GM19438 (cell line): Measurements from ENCODE around the gene DQX1.

Source experiments
- ATAC-seq: cut with Tn5 transposase; IDR thresholded peaks from one replicate; pipeline ENCODE4 v1.9.1; 2021; ENCODE audit warnings: low read depth; ENCODE audit not compliant: unreplicated experiment

DQX1 gene

DNA sequence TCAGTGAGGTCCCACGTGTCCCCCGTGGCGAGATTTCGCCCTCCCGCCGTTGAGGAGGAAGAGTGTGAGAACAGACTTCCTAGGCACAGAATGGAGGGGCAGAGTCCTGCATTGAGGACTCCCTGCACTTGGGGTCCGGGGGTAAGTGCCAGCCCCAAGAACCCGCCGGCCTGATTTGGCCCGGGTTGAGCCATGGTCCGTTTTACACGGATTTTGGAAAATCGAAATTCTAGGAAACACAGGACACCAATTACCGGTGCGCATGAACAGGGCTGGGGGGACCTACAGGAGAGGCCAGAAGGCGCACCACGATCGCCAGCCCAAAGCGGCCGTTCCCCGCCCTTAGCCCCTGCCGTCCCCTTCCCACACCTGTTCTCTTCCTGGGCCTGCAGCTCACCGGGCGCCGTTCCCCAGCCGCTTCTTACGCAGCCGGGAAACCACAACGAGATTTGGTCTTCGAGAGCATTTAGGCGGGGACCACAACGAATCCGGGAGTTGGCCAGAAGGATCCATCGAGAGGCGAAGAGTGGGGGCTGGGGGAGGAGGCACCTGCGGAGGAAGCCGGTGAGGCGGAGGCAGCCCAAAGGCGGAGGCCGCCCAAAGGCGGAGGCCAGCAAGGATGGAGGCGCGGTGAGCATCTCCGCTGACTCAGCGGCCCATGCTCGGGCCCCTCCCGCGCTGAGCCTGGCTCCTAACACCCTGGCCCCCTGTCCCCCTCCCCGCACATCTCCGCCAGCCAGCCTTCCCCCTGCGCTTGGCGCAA lies 12.2 kb downstream of the DQX1 start:
- no peak for ATAC-seq

DNA sequence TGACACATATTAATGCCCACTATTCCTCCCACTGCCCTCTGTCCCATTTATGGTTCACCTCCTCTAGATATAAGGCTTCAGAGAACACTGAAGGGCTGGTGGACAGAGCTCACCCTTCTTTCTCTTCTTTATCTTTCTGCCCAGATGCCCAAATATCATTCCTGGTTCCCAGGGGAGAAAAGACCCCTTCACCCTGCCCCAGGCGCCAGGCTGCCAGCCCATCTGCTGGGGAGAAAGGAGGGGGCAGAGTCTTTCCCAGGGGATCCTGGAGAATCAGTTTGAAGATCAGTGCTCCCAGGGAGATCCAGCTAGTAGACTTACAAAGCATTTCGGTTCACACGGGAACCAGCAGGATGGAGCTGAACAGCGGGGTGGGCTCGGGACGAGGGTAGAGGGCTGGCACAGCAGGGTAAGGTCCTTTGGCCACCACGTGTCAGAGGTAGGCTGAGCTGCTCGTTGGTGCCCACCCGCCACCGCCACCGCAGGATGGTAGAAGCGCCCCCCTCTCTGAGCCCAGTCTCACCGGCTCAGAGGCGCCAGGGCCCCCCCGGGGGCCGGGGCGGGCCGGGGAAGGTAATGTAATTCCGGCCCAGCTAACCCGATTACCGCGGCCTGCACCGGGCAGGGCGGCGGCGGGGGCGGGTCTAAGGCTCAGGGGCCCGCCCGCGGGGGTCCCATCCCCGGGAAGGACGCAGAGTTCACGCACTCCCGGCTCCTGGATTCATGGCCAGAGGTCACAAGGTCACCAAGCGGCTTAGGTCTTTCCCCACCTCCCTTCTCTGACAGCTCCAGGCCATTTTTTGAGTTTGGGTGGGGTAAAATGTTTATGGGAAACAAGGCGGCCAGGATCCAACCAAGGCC lies 13.1 kb downstream of the DQX1 start:
- ATAC-seq: no peak

DNA sequence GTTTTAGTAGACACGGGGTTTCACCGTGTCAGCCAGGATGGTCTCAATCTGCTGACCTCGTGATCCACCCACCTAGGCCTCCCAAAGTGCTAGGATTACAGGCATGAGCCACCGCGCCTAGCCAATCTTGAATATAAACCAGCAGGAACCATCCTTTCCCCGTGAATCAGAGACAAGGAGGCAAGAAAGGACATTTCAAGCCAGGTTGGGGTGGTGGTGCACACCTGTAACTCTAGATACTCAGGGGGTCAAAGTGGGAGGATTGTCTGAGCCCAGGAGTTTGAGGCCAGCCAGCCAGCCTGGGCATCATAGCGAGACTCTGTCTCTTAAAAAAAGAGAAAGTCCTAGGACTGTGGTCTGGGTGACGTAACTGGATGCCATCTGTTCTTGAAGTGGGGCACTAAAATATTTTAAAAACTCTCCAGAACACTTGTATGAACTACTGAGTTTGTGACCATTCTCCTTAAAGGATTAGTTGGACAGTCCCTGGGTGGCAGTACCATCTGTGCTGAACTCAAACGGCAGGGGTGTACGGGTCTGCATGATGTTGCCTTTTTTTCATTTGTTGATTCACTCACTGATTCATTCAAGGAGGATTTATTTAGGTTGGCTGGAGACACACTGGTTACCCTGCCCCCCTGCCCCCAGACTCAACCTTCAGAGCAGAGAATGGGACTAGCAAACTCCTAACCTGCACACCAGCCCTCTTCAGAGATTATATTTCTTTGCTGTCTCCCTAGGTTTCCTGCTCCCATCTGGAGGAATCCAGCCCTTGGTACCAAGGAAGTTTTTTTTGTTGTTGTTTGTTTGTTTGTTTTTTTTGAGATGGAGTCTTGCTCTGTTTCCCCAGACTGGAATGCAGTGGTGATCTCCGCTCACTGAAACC lies 14.7 kb downstream of the DQX1 start:
- ATAC-seq: no peak

DNA sequence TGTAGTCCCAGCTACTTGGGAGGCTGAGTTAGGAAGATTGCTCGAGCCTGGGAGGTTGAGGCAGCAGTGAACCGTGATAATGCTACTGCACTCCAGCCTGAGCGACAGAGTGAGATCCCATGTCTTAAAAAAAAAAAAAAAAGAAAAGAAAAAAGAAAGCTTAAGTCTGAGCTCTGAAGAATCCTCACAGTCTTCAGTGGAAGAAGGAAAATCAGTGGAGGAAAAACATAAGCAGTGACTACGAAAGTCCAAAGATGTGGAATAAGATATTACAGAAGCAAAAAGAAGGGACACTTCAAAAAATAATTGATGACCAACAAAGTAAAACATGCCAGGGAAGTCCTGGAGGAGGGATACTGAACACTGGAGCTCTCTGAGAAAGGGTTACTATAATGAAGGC lies 15.8 kb downstream of the DQX1 start:
- no peak for ATAC-seq

DNA sequence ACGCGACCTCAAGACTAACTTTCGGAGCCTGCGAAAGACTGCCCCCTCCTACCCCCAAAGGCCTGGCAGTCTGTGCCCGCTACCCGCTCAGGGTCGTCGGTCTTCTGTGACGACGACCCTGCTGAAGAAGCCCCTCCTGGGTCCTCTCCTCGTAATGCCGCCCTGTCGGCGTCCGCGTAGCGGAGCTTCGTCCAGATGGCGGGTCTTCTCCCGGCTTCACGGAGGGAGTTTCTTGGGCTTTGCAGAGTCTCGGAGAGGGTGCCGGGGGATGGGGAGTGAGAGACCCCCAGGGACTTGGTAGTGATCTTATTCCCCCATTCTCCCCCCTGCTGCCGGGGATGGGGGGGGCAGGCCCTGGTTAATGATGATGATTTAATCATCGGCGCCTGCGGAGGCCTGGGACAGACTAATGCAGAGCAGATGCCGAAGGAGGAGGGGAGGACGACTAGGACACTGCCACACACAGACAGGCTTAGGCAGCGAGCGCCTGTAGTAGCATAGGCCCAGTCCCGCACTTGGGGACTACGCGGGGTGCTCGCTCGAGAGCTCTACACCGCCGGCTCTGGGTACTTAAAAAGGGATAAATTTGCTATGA lies 18.0 kb downstream of the DQX1 start:
- peak; percentile 2 for ATAC-seq

DNA sequence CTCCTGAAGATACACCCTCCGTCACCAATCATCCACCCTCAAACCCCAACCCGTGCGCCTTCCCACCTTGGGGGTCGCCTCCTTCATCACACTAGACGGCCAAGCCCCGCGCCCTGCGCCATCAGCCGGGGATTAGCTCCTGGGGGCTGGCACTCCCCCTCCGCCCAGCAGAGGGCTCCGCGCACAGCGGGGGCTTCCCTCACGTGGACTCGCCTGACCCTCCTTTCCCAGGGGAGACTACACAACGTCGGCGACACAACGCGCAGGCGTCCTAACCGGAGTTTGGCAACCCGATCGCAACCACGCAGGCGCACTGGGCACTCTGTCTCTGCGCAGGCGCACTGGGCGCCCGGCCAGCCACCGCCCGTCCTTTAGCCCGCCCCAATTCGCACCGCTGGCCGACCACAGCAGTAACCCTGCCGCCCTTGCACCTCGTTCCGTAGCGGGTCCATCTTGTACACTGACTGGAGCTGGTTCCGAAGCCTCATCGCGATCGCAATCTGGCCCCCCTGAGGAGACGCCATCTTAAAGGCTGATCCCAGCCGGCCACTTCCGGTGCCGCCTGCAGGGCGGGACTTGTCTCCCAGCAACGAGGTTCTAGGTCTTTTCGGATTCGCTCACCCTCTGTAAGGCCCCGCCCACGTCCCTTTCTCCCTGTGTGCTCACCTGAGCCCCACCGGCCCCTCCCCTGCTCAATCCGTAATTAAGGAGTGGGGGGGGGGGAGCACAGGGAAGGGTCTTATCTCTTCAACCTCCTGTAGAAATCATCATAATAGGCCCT lies 18.7 kb downstream of the DQX1 start, which contains the start of gene PCGF1:
Gene PCGF1 (minus strand): TSS at position 551 of the 781 bp plus-strand sequence. CDS start 27 bp downstream, at position 524.
- ATAC-seq: peak; percentile 91

DNA sequence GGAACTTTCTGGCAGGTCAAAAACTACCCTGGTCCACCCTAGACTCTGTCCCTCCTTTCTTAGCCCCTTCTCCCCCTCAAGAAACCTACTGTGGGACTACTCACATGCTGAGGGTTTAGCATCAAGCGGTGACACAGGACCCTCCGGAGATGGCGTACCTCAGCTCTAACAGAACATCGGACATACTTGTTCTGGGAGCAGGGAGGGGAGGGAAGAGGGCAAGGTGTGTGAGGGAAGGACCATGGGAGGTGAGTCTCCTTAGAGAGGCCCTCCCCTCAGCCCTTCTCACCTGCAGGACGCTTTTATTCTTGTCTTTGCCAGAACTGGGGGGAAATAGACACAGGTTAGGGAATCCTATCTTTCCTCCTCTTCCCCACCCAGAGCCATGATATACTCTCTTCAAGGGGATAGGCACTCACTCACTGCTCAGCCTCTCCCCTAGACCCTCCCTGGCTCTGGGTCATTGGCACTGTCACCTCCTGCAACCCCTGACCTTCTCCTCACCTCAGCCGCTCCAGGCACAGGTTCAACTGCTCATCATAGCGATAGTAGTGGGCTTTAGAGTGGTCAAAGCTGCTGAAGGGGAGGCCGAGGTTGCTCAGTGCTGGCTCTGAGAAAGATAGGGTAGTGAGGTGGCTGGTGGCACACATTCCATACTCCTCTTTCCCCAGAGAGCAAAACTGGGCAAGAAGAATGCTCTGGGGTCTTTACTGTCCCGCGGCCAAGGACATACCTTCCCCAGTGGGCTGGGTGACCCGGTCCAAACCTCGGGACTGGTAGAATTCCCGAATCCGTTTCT lies 20.4 kb downstream of the DQX1 start:
- no peak for ATAC-seq

DNA sequence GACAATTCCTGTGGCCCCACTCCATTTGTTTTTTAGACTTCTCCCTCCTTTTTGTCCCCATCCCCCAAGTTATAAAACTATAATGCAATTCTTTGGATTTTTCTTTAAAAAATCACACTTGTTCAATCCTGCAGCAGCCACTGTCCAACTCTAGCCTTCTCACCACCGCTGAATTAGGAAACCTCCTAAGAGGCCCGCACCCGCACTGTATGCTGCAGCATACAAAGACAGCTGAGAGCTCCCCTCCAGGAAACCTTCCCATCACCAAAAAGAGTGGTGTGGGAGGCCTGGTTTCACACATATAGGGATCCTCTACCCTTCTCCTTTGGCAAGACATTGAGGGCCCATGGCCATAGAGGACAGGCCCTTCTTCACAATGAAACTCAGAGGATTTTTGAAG lies 21.4 kb downstream of the DQX1 start:
- ATAC-seq: no peak

DNA sequence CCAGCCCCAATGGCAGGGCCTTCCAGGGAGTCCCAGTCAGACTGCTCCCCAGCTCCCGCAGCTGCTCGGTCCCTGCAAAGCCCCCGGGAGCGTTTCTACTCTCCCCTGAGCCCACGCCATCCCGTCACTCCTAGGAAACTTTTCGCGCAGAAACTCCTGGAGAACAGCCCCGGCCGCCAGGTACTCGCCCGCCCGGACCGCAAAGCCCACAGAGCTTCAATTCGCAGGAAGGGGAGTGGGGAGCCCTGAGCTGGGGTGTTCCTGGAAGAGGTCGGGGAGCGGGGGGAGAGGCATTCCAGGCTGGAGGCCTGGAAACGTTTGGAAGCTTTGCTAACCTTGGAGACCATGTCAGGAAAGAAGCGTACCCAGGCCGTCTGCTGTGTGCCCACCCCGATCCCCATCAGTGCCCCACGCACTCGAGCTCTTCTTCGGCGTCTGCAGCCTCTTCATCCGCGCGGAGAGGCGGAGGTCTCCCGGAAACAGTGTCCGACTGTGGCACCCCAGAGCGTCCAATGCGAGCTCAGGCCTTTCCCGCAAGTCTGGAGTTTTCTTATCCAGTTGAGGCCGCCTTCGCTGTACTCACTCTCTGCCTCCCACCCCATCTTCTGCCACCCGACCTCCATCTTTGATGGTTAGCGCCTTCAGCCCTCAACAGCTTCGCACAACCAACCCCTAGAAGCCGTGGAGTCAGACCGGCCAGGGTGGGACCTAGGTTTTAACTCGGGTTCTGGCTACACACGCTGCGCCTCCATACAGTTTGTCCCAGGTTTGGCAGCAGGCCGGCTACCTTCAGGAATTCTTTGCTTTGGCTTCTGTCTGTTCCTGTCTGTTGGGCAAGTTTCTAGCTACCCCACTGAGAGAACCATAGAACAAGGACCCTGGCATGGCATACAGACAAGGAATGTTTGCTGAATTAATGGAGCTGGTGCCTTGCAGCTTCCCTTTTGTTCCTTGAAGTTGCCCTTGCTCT lies 22.2 kb downstream of the DQX1 start:
- ATAC-seq: no peak

DNA sequence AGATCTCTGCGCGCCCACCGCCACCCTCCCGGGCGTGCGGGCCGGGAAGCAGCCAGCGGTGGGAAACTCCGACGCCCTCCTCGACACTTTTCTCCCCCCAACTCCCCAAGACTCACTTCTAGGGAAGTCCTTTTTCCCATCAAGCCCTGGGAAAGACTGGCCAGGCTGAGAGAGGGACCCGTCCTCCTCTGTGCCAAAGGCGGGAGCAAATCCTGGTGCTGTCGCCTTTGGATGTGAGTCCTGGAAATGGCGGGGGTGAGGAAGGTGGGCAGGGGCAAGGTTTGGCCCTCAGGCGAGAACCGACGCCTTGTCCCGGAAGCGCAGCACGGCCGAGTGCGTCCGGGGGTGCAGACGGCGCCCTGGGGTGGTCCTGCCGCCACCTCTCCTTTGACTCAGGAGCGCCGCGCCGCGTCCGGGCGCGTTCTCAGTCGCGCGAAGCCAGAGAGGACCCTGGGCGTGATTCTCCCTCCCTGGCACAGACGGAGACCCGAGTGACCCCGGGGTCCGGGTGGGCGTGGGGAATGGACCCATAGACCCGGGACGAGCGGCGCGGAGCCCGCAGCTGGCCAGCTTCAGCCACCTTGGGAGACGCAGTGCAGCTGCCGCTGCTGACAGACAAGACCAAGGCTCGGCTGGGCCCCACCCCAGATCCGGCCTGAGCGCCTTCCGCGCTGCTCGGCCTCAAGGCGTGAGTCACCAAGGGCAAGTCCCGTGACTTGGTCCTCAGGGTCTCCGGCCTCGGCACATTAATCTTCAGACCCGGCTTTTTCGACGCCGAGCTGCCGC lies 23.1 kb downstream of the DQX1 start:
- peak; percentile 41 for ATAC-seq

DNA sequence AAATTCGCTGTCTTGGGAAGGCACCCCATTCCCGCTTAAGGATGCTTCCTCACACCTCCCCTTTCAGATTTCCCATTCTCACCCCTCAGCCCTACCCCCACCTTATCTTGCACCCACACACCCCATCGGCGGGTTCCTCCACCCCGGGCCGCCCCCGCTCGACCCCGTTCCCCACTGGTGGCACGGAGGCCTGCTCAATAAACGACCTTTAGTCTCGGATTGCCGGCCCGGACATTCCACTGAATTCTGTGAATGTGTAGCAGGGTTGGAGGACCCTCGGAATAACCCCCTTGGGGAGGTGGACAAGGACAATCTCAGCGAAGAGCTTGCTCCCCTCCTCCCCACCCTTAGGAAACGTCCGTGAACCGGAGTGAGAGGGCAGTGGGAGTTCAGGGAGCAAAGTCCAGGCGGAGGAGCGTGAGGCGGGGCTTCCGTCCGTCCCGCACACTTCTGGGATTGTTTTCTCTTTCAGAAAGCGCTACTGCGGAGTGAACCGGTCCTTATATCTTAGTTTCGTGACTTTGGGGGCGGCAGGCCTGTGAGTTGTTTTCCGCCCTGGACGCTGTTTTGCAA lies 23.8 kb downstream of the DQX1 start:
- no peak for ATAC-seq

DNA sequence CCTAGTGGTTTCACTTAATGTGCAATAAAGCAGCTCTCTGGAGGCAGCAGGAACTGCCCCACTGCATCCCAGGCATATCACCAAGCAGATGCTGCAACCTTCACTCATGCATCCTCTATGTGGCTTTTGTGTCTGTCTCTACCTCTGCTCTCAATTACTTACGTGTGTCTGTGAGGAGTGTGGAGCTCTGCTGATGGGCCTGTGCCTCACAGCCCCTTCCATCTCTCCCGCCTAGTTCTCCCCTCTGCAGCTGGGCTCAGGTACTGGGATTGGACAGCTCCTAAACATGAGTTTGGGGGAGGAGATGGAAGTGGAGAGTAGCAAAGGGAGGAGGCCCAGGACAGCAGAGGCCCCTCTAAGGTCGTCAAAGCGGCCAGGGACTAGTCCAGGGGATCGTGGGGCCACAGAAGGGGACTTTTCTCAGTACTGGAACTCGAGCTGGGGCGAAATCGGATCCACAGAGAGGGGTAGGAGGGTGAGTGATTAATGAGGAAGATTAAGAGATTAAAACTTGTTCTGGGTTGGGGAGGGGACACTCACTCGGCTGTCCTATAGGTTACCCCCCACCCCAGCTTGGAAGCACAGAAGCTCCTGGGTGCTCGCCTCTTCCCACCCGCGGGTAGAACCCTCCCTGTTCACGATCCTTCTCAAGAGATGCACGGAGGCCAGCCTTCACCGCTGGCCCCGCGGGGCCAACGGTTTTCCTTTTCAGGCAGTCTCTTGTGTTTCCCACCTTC lies 24.5 kb downstream of the DQX1 start:
- no peak for ATAC-seq

DNA sequence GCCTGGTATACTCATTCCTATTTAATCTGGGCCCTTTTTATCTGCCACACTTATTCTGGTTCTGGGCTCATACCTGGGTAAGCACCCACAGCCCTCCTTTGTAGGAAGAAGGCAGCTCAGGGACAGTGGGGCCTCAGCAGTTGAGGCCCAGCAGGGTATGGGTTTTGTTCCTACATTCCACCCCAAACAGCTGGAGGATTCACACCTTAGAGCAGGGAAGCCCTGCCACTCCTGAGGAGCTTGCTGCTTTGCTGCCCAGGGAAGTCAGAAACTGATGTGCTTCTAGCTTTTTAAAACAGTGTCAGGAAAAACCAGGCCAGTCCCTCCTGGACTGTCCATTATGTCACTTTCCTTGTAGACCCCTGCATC lies 25.5 kb downstream of the DQX1 start:
- ATAC-seq: no peak

DNA sequence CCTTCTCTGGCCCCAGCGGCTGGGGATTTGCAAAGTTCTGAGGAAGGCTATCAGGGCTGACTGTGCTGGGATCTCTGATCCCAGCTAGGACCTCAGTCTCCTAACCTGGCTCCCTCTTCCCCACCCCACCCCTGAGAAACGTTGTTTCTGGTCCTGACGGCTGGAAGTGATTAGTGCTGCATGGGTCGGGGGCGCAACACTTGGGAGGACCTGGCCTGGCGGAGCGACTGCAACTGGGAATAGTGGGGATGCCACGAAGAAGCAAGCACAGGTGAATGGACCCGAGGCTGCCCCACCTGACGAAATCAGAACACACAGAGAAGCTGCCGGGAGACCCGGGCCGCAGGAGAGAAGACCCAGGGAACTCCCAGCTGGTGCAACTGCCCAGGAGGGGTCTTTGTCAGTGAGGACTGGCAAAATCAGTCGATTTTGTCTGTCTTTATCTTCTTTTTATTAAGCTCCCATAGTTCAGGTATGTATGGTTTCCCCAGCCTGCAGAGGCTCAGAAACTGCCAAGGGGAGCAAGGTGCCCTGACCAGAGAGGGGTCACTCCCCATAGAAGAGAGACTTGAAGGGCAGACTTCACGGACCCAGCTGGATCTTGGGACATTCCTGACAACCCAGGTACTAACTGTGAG lies 26.0 kb downstream of the DQX1 start:
- ATAC-seq: no peak

DNA sequence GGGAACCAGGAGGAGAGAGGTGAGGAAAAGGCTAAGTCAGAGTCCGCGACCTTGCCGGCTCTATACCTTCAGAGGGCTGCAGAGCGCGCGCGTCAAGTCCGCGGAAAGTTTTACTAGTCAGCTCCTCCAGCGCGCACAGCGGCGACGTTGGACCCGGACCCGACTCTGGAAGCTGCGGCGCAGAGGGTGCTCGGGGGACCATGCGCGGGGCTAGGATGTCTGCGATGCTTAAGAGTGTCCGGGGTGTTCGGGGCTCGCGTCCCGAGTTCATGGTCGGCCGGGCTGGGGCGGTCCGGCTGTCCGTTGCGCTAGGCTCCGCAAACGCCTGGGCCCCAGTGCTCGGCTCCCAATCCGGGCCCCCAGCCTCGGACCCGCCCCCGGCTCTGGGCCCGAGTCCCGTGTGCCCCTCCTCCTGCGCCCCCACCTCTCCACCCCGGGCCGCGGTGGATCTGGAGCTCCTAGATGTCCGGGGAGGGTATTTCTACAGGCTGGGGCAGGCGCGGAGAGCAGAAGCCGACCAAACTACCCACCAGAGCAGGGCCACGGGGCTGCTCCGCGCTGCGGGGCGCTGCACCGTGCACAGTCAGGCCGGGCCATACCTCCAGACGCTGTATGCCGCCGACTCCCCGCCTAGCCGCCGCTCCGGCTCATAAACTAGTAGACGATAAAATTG lies 26.6 kb downstream of the DQX1 start, which contains the start of gene LBX2:
Gene LBX2 (minus strand): TSS at position 337 of the 673 bp plus-strand sequence. CDS start 66 bp downstream, at position 271.
- no peak for ATAC-seq
